Hepatocyte (in vitro differentiated cells): ENCODE measurements around the gene METRN.

Experiments used
- EZH2phosphoT487 ChIP-seq: fragments of 200-600 bp; sonication (generic); IDR thresholded peaks from one replicate; pipeline ENCODE4 v1.6.1; 2018; ENCODE audit warnings: antibody characterized with exemption, mild to moderate bottlenecking, low read depth, moderate library complexity; ENCODE audit not compliant: unreplicated experiment, severe bottlenecking
- TF ChIP-seq, protein P1 (sequence below): fragments of 200-600 bp; sonication (generic); IDR thresholded peaks from 2 replicates; pipeline ENCODE4 v1.5.1; 2016; ENCODE audit warnings: antibody characterized with exemption, mild to moderate bottlenecking; ENCODE audit not compliant: poor library complexity

DNA sequence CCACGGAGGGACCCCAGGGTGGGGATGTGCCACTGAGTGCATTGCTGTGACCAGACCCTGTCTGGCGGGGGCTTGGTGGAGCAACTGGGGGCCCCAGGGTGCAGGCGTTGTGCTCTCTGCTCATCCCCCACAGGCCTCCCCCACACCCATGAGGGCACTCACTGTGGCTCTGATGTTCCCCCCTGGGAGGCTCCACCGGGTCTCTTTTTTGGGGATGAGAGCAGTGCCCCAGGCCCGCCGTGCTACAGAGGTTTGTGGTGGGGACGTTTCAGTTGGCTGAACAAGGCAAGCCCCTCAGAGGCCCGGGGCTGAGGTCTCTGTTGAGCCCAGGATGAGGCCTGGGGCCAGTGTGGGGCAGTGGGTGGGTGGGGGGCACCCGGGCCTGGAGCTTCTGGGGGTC, 8.8 kb downstream of the METRN start:
- TF ChIP-seq, protein P1, sequence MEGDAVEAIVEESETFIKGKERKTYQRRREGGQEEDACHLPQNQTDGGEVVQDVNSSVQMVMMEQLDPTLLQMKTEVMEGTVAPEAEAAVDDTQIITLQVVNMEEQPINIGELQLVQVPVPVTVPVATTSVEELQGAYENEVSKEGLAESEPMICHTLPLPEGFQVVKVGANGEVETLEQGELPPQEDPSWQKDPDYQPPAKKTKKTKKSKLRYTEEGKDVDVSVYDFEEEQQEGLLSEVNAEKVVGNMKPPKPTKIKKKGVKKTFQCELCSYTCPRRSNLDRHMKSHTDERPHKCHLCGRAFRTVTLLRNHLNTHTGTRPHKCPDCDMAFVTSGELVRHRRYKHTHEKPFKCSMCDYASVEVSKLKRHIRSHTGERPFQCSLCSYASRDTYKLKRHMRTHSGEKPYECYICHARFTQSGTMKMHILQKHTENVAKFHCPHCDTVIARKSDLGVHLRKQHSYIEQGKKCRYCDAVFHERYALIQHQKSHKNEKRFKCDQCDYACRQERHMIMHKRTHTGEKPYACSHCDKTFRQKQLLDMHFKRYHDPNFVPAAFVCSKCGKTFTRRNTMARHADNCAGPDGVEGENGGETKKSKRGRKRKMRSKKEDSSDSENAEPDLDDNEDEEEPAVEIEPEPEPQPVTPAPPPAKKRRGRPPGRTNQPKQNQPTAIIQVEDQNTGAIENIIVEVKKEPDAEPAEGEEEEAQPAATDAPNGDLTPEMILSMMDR = no peak
- TF ChIP-seq EZH2phosphoT487 = no peak
